Iris pigment epithelial cell (primary cell): Measurements from ENCODE around the gene FGFR3.

Experiments used
- DNase-seq: peaks from one replicate; pipeline ENCODE4 v3.0.0-alpha.2; 2011; ENCODE audit warnings: low read depth

FGFR3 gene

DNA sequence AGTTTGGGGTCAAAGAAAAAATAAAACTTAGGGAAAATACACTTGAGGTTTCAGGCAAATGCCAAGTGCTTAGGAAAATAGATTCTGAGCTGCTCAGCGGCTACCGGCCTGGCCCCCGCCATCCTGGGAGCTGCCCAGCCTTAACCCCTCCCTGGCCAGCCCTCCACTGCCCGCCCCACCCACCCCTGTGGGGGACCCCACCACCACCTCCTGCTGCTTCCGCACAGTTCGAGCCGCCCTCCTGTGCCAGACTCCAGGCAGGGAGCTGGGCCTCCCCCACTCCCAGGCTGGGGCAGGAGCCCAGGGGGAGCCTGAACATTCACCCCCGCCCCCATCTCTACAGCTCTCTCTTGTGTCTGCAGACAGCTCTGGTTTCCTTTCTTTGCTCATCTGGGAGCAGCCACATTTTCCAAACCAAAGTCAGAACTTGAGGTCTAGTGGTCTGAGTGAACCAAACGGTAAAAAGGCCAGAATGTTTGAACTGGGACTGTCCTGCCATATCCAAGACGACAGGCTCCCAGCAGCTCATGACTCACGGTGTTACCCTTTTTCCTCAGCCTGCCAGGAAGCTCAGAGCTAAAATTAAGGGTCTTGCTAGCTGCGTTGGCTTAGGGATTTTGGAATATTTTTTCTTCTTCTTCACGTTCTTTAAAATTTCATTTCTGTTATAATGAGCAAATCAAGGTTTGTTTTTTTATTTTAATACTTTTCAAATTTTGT, 4.7 kb upstream of the FGFR3 start:
- DNase-seq, result no peak

DNA sequence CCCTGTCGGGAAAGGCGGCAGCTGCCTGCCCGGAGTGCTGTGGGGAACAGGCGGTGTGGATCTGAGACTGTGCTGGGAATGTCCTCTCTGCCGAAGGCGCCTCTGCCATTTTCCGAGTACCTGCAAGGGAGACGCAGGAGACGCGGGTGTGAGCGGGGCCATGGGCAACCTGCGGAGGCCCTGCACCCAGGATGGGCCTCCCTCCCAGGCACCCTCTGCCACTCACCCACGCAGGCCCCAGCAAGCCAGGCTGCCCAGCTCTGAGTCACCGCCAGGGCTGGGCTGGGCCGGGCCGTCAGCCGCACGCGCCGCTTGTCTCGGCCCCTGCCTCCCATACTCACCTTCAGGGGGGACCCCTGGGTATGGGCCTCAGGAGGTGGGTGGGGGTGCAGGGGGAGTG, 3.5 kb upstream of the FGFR3 start:
- no peak for DNase-seq

DNA sequence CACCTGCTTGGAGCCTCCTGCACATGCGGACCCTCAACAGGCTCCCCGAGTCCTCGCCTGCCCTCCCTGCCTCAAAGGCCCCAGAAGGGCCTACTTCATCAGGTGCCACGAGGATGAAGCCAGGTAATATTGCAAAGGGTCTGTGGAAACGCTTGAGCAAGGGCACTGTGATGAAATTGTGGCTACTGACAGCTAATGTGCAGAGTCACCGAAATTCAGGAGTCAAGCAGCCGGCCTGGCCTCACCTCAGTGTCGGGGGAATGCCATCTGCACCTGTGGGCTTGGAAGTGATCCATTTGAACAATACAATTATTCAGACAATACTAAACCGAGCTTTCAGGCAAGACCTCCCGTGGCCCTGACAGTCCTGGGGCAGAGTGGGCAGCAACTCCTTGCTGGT, 3.1 kb upstream of the FGFR3 start:
- no peak for DNase-seq

GRCh38 chr4:1792158-1792831, 798 bp upstream of the FGFR3 start:
- DNase-seq, result no peak

DNA sequence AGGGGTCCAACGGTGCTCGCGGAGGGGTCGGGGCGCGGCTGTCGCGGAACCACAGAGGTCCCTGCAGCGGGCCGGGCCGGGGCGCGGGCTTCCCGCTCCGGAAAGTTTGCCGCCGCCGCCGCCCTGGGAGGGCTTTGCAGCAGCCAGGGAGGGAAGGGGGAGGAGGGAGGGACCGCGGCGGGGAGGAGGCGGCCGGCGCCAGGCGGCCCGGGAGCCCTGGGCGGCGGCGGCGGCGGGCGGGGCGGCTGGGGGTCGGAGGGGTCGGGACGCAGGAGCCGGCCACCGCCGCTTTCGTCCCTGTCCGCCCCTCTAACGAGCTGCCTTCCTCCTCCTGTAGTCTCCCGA, 375 bp downstream of the FGFR3 start:
- DNase-seq, result peak; percentile 28

GRCh38 chr4:1793940-1794808, 1.1 kb downstream of the FGFR3 start:
- peak; percentile 30 for DNase-seq

- DNase-seq, result no peak
Measured at GRCh38 chr4:1794809-1795298, 1.8 kb downstream of the FGFR3 start.

GRCh38 chr4:1795299-1796195, 2.5 kb downstream of the FGFR3 start:
- no peak for DNase-seq

- DNase-seq, result no peak
Measured at GRCh38 chr4:1796486-1797204, 3.6 kb downstream of the FGFR3 start.

GRCh38 chr4:1797298-1797860, 4.3 kb downstream of the FGFR3 start:
- DNase-seq, result no peak

DNA sequence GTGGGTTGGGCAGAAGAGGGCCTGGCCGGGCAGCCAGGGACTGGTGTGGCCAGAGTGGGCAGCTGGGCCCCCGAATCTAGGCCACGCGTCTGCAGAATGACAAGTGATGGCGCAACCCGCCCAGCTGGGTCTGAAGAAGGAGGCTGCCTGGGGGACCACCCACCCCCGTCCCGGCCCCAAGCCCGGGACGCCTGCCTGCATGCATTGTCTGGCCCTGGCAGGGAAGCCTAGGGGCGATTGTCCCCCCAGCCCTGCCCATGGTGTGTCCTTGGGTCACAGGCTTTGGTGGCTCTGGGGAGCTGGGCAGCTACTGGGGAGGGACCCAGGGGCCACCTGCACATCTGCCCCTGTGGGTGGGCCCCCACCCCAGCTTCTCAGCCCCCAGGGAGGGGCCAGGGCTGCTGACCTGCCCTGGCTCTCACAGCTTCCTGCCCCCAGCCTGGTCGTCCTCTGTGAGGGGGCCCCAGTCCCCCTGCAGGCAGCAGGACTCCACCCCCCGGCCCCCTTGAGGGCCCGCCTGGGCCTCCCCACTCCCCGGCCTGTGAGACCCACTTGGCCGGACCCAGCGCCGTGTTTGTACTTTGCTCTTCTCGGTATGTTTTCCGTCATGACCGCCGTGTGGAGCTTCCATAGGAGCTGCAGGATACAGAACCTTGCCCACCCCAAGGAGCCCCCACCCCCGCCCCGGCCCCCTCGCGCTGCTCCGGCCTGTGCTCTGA, 4.9 kb downstream of the FGFR3 start:
- DNase-seq, result no peak

- DNase-seq, result no peak
Measured at GRCh38 chr4:1798580-1799386, 5.7 kb downstream of the FGFR3 start.

- DNase-seq, result no peak
Measured at GRCh38 chr4:1799387-1800375, 6.6 kb downstream of the FGFR3 start.

DNA sequence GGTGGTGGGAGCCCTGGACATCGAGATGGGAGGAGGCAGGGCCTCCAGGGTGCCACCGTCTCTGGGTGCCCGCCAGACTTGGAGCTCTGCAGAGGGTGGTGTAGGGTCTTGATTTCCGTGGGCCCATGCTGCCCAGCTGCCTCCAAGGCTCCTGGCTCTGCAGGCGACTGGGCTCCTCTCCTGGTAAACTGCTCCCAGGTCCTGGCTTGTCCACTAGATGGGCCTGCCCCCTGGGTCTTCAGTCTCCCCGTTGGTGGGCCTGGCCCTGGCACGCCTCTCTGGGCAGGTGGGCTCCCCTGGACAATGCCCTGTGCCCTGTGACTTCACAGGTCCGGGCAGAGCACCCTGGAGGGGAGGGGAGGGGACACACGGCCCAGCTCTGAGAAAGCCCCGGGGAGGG, 7.7 kb downstream of the FGFR3 start:
- DNase-seq, result no peak

DNA sequence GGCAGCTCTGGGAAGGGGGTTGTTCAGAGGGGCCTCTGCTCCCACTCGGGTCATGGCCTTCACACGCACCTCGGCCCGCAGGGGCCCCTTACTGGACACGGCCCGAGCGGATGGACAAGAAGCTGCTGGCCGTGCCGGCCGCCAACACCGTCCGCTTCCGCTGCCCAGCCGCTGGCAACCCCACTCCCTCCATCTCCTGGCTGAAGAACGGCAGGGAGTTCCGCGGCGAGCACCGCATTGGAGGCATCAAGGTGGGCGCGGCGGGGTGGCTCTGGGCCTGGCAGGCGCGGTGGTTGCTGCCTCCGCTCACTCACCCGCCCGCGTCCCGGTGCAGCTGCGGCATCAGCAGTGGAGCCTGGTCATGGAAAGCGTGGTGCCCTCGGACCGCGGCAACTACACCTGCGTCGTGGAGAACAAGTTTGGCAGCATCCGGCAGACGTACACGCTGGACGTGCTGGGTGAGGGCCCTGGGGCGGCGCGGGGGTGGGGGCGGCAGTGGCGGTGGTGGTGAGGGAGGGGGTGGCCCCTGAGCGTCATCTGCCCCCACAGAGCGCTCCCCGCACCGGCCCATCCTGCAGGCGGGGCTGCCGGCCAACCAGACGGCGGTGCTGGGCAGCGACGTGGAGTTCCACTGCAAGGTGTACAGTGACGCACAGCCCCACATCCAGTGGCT, 8.3 kb downstream of the FGFR3 start:
- no peak for DNase-seq

GRCh38 chr4:1802151-1802715, 9.1 kb downstream of the FGFR3 start:
- DNase-seq, result no peak
